GM18508 (cell line): ENCODE measurements around the gene CELSR2.
"Not testable (repeated sequence)": the region's sequence is repeated elsewhere in the genome, so short reads cannot be mapped to it uniquely, and the experiment has no call there.

ENCODE experiments used
- ATAC-seq: cut with Tn5 transposase; IDR thresholded peaks from one replicate; pipeline ENCODE4 v1.9.1; 2021; ENCODE audit warnings: moderate number of reproducible peaks; ENCODE audit not compliant: insufficient read depth, unreplicated experiment

The CELSR2 gene

DNA sequence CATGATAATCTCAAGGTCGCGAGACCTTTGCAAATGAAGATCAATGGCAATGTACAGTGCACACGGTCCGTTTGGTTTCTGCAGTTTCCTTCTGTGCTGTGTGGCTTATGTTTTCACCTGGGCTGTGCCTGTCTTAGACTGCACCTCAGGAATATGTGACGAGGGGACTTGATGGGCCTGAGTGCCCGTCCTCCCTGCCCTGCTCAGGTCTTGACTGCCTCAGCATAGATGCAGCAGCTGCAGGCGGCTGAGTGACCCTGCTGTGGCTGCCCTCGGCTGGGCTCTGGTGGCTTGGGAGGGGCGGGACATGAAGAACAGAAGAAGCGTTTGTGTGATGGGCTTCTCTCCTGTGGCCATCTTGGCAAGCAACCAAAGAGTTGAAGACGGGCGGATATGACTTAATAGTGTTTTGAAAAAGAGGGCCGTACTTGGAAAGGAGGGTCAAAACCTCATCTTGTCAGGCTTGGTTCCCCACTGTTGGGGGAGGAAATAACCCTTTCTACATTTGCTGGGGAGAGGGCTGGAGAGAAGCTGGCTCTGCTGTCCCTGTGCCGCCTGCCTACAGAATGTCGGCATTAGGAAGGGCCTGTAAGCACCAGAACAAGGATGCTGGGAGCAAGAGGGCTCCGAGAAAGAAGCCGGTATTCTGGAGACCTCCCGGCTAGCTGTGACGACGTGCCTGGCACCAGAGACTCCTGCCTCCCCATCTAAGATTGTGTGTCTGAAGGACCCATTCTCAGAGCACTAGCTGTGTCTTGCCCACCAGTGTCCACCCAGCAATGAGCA, 50.4 kb downstream of the CELSR2 start:
- ATAC-seq = no peak

DNA sequence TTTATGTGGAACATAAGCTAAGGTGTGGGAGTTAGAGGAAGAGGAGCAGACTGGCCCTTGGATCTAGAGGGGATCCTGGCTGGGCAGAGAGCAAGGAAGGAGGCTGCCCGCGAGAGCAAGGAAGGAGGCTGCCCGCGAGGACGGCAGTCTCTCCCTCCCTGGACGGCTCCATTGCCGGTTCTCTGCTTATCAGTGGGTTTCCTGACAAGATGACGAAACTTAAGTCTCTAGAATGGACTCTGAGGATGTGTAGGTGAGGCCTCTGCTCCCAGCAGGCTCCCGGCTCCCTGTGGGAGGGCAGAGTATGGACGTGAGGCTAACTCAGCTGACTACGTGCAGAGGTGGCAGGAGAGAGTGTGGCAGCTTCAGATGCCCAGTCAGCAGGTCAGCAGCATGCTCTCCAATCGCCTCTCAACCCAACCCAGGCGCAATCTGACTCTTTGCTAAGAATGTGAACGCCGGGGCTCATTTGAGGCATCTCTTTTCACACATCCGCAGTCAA, 51.4 kb downstream of the CELSR2 start:
- no peak for ATAC-seq

- ATAC-seq = no peak
Observed at GRCh38 chr1:109301874-109302273, 52.5 kb downstream of the CELSR2 start.

DNA sequence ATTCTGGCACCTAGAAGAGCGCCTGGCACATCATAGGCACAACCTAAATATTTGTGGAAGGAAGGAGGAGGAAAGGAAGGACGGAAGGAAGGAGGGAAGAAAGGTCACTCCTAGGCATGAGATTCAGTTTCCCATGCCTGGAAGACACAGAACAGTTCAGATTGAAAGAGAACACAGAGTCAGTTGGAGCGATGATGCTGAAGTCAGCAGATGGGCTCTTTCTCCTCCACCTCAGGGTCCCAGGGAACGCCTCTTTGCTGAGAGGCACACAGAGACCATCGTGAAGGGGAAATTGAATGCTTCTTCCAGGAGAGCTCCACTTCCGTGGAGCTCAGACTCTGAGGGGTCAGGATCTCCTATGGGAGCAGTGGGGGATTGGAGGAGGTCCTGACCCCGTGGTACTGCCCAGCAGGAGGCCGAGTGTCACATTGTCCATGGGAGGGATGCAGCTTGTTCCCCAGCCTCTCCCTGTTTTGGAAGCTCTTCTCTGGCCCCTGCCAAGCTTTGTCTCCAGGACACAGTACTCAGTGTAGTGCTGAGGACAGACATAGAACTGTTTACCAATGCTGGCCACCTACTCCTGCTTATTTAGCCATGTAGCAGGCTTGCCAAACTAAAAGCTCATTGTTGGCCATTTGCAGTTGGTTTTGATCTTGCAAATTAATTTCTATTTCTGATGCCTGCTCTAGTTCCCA, 55.0 kb downstream of the CELSR2 start:
- ATAC-seq = no peak

DNA sequence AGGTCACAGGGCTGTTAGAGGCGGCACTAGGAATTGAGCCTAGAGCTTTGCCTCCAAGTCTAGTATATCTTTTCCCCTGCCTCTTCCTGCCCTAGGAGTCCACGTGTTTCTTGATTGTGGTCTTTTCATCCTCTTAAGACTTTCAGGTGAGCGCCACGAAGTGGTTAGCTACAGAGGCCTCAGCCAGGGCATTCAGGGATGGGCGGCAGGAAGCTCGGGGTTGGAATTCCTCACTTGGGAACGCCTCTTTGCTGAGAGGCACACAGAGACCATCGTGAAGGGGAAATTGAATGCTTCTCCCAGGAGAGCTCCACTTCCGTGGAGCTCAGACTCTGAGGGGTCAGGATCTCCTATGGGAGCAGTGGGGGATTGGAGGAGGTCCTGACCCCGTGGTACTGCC, 56.7 kb downstream of the CELSR2 start:
- ATAC-seq = not testable (repeated sequence)

DNA sequence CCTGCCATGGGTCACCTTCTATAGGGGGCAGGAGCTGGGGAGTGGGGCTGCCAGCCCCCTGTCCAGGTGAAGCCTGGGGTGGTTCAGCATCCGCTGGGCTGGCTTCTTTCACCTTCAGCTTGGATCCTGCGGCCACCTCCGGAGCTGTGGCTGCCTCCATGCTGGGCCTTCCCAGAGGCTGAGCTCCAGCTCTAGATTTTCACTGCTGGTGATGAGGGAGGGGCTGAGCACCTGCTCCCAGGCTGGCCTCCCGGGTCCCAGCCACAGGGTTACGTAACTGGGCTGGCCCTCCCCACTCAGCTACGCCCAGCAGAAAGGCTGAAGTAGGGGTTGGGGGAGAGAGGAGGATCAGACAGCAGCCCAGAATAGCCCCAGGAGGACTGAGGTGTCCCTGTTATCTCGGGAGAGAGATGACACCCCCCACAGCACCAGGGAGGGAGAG, 57.5 kb downstream of the CELSR2 start, which contains the start of gene MYBPHL:
TSS of gene MYBPHL (minus strand) at position 180 of the 442 bp plus-strand sequence. CDS start at position 160, 20 bp downstream.
- no peak for ATAC-seq

DNA sequence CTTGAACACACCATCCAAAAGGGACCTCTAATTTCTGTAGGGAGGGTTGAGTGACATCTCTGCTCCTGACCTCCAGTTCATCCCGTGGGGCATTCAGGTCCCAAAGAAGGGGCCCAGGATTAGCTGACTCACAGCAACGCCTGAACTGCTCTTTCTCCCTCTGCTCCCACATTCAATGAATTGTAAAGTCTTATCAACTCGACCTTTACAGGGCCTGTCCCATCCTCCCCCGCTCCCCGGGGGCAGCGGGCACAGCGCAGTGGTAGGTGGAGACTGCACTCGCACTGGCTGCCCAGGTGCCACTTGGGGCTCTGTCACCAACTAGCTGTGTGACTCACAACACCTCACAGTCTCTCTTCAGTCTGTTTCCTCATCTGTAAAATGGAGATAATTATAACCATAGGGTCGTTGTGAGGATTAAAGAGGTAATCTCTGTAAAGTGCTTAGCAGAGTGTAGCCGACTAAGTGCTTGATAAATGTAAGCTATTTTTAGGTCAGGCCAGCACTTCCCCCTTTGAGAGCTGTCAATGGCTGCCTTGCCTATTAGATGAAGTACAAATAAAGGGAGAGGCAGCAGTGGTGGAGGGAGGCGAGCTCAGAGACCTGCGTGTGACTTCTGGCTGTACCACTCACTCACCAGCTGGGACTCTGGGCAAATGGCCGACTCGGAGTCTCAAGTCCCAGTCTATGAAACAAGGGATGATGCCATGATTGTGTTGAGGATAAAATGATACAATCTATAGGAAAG, 58.1 kb downstream of the CELSR2 start:
- no peak for ATAC-seq

- no peak for ATAC-seq
Observed at GRCh38 chr1:109309347-109309746, 60.0 kb downstream of the CELSR2 start.

- no peak for ATAC-seq
Observed at GRCh38 chr1:109312246-109312645, 62.9 kb downstream of the CELSR2 start.

GRCh38 chr1:109312978-109313775, 63.8 kb downstream of the CELSR2 start:
- ATAC-seq = no peak

- ATAC-seq = no peak
Observed at GRCh38 chr1:109314795-109315194, 65.5 kb downstream of the CELSR2 start.

- ATAC-seq = no peak
Observed at GRCh38 chr1:109315288-109315687, 65.9 kb downstream of the CELSR2 start.

GRCh38 chr1:109316506-109316905, 67.2 kb downstream of the CELSR2 start:
- no peak for ATAC-seq

GRCh38 chr1:109319114-109319513, 69.8 kb downstream of the CELSR2 start:
- no peak for ATAC-seq

- no peak for ATAC-seq
Observed at GRCh38 chr1:109322974-109323373, 73.6 kb downstream of the CELSR2 start.
